ENCODE measurements around the gene MCC.

- TF ChIP-seq CTCF (IDR thresholded peaks at IDR 0.05) (no peak), POLR2A (IDR thresholded peaks at IDR 0.05) (no peak), POLR2AphosphoS5 (IDR thresholded peaks at IDR 0.05) (no peak)
Observed at GRCh38 chr5:113450462-113450861, 37.8 kb downstream of the MCC start.

Measured in breast epithelium (tissue), 3 donors.